AG04450 (cell line): Measurements from ENCODE around the gene MYO1F. TPM values are rescaled to one million over a fixed set of nuclear protein-coding genes. Genes with fewer than 3 reads are reported as not detected.

Experiments
- CTCF ChIA-PET: fragments of 300-600, 350-600 bp; formaldehyde crosslinking; extraction: SDS; loops from one replicate; lab custom pipeline; 2022; ENCODE audit warnings: antibody characterized with exemption, inconsistent platforms; lab: Charles Lee
- POLR2A ChIA-PET: fragments of 350-600 bp; formaldehyde crosslinking; extraction: SDS; loops from one replicate; lab custom pipeline; 2021; ENCODE audit warnings: antibody characterized with exemption, inconsistent platforms; lab: Yijun Ruan, JAX
- DNase-seq: peaks from one replicate; pipeline ENCODE4 v3.0.0-alpha.2; 2011; ENCODE audit warnings: low read depth, low spot score
- H3K27ac ChIP-seq: one replicate; pipeline ENCODE4 v1.5.1; 2012; ENCODE audit warnings: low read depth, low read length, control low read depth
- H3K27me3 ChIP-seq: one replicate; pipeline ENCODE4 v1.6.0; 2012; ENCODE audit warnings: low read length; ENCODE audit not compliant: control insufficient read depth, insufficient read depth
- H3K4me3 ChIP-seq: 2 replicates; pipeline ENCODE4 v1.5.1; 2011; ENCODE audit warnings: mild to moderate bottlenecking, low read depth, low read length, control low read depth
- H3K9me3 ChIP-seq: 2 replicates; pipeline ENCODE4 v1.5.1; 2012; ENCODE audit warnings: low read length; ENCODE audit not compliant: control insufficient read depth, insufficient read depth
- CTCF ChIP-seq: IDR thresholded peaks from 2 replicates; pipeline ENCODE4 v1.5.1; 2011; ENCODE audit warnings: low read depth, low read length, control low read depth, inconsistent platforms
- polyA plus RNA-seq: library from polyadenylated mRNA; depleted of rRNA; stranded (reverse); fragments of >200 nt; gene quantifications from 2 replicates; pipeline ENCODE4 v1.2.3, GENCODE V29; 2011

The MYO1F gene
- polyA plus RNA-seq, 1 experiment = 0.10 TPM

- peaks cover 13% of the 10 kb centered on the region for H3K9me3 ChIP-seq
- no peaks in the 10 kb centered on the region for H3K27me3 ChIP-seq
- no peak for DNase-seq
- H3K27ac ChIP-seq = peak overlapping the region; percentile 61
- TF ChIP-seq CTCF = peak; percentile 44
- H3K4me3 ChIP-seq = peak overlapping the region; percentile 87
- POLR2A ChIA-PET = no interaction called here
- CTCF ChIA-PET = interaction anchor here (0.6 kb wide), 1 partner anchor 31 kb away, joined by 4 read pairs; no protein-coding TSS in a partner anchor
These were observed 32.2 kb upstream of the MYO1F start for GRCh38 chr19:8609279-8610040.

- Histone ChIP-seq H3K9me3 (peaks cover 15% of the 10 kb centered on the region), H3K27ac (no peak overlapping the region), H3K27me3 (no peaks in the 10 kb centered on the region), H3K4me3 (peak overlapping the region; percentile 87)
- no peak for TF ChIP-seq CTCF
- POLR2A ChIA-PET = interaction anchor here (0.7 kb wide), 1 partner anchor 15 kb away, joined by 4 read pairs; no protein-coding TSS in a partner anchor
- CTCF ChIA-PET = interaction anchor here (0.6 kb wide), 1 partner anchor 30 kb away, joined by 4 read pairs; no protein-coding TSS in a partner anchor
- DNase-seq = no peak
These were observed 31.7 kb upstream of the MYO1F start for GRCh38 chr19:8608941-8609278.

GRCh38 chr19:8607386-8607785 is 30.1 kb upstream of the MYO1F start:
- DNase-seq = no peak

GRCh38 chr19:8605514-8605913 is 28.3 kb upstream of the MYO1F start:
- ChIA-PET POLR2A (no interaction called here), CTCF (interaction anchor here (1.2 to 2.1 kb wide), 2 partner anchors 11 to 27 kb away, joined by 4 to 8 read pairs; no protein-coding TSS in a partner anchor)
- H3K27me3 ChIP-seq = no peaks in the 10 kb centered on the region
- DNase-seq = no peak
- no peak overlapping the region for H3K27ac ChIP-seq
- TF ChIP-seq CTCF = no peak
- peaks cover 15% of the 10 kb centered on the region for H3K9me3 ChIP-seq
- no peak overlapping the region for H3K4me3 ChIP-seq

More at GRCh38 chr19:8607386-8607785, 30.1 kb upstream of the MYO1F start:
- peaks cover 15% of the 10 kb centered on the region for H3K9me3 ChIP-seq
- no peaks in the 10 kb centered on the region for H3K27me3 ChIP-seq
- no peak for TF ChIP-seq CTCF
- no peak overlapping the region for H3K27ac ChIP-seq
- POLR2A ChIA-PET = no interaction called here
- CTCF ChIA-PET = no interaction called here
- no peak overlapping the region for H3K4me3 ChIP-seq

GRCh38 chr19:8601796-8602195 is 24.6 kb upstream of the MYO1F start:
- Histone ChIP-seq H3K27ac (no peak overlapping the region), H3K9me3 (peaks cover 15% of the 10 kb centered on the region), H3K27me3 (no peaks in the 10 kb centered on the region), H3K4me3 (no peak overlapping the region)
- no peak for TF ChIP-seq CTCF
- ChIA-PET POLR2A (interaction anchor here (0.7 kb wide), 1 partner anchor 680 kb away, joined by 13 read pairs; no protein-coding TSS in a partner anchor), CTCF (no interaction called here)
- DNase-seq = no peak
